GM12873 (cell line): ENCODE data around the gene ISCU.

ENCODE experiments used
- CTCF ChIP-seq: IDR thresholded peaks from 2 replicates; pipeline ENCODE4 v1.5.1; 2012; ENCODE audit warnings: low read depth, mild to moderate bottlenecking, moderate library complexity, low read length, control low read depth; ENCODE audit not compliant: insufficient read depth; ENCODE audit errors: missing control alignments

ISCU gene

DNA sequence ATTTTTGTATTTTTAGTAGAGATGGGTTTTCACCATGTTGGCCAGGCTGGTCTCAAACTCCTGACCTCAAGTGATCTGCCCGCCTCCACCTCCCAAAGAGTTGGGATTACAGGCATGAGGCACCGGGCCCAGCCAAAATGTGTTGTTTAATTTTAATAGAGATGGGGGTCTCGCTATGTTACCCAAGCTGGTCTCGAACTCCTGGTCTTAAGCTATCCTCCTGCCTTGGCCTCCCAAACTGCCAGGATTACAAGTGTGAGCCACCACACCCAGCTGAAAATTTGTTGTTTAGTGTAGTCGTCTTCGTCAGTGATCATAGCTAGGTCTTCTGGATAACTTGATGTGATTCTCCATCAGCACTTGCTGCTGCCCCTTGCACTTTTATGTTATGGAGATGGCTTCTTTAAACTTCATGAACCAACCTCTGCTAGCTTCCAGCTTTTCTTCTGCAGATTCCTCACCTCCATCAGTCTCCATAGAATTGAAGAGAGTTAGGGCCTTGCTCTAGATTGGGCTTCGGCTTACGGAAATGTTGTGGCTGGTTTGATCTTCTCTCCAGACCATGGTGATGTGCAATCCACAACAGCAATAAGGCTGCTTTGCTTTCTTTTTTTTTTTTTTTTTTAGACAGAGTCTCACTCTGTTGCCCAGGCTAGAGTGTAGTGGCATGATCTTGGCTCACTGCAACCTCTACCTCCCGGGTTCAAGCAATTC lies 13.0 kb downstream of the ISCU start:
- no peak for TF ChIP-seq CTCF

DNA sequence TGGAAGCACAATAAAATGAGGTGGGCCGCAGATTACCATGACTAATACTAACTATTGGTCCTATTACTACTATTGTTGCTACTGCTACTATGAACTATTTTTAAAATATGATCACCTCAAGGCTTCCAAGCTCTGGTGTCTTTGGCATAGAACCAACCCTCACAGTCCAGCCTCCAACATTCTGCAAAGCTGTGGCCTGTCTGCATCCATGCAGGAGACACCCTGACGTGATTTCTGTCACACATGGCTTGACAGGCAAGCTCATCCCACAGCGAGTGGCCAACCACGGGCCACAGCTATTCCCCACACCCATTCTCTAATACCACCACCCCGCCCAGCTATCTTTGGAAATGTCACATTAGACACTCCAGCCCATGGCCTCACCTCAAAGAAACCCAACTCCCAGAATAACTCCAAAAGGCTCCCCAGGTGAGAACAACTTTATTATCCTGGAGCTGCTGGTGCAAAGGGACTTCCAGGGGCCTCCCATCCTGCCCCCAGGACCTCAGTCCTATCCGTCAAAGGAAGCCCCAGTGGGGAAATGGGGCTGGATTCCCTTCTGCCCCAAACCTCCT lies 14.4 kb downstream of the ISCU start:
- no peak for TF ChIP-seq CTCF

DNA sequence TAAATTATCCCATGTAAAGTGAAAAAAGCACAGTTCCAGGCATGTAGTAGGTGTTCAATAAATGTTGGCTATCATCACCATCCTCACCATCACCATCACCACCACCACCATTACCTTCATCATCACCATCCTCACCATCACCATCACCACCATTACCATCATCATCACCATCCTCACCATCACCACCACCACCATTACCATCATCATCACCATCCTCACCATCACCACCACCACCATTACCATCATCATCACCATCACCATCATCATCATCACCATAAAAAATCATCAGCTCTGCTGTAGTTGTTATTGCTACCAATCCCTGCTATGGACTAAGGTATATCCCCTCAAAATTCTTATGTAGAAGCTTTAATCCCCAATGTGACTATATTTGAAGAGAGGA lies 15.1 kb downstream of the ISCU start:
- no peak for TF ChIP-seq CTCF

DNA sequence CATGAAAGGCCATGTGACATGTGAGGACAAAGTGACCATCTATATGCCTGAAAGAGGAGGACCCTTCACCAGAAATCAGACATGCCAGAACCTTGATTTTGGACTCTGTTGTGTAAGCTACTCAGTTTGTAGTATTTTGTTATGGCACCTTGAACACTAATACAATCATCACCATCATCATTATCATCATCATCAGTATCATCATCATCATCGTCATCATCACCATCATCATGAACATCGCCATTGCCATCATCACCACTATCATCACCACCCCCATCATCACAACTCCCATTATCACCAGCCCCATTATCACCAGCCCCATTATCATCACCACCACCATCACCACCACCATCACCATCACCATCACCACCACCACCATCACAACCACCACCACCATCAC lies 15.9 kb downstream of the ISCU start:
- no peak for TF ChIP-seq CTCF

DNA sequence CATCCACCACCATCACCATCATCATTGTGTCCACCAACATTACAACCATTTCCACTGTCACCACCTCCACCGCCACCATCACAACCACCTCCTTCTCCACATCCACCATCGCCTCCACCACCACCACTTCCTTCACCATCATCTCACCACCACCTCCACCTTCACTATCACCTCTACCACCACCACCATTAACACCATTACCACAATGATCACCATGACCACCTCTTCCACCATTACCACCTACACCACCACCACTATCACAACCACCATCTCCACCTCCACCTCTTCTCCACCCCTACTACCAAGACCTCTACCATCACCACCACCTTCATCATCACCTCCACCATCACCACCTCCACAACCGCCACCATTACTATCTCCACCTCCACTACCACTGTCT lies 16.4 kb downstream of the ISCU start:
- no peak for TF ChIP-seq CTCF

DNA sequence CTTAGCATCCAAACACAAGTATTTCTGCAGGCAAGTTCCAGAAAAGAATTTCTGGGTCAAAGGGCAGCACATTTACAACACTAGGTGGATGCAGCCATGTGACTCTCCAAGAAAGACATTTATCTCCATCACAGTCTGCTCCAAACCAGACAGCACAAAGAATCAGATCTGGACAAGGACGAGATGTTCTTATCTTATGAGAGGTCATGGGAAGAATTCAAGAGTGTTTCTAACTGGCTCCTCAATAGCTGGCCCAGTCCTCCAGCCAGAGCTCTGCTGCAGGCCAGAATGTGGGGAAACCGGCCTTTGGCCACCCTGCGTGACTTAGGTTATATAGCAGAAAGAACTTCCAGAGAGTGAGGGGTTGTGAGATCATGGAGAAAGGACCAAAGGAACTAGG lies 18.1 kb downstream of the ISCU start:
- TF ChIP-seq CTCF, result no peak

GRCh38 chr12:108581311-108582227 lies 19.2 kb downstream of the ISCU start:
- TF ChIP-seq CTCF, result no peak
